K562 (cell line): ENCODE data around the gene SERPIND1. TPM values are rescaled to one million over a fixed set of nuclear protein-coding genes. Genes with fewer than 3 reads are reported as not detected.

ENCODE experiments used
- ARID2 ChIP-seq: fragments of 450-650 bp; IDR thresholded peaks from 2 replicates; pipeline ENCODE4 v1.6.1; 2017; ENCODE audit warnings: antibody characterized with exemption, mild to moderate bottlenecking
- COPS2 ChIP-seq: fragments of 450-650 bp; conservative IDR thresholded peaks from 2 replicates; pipeline ENCODE4 v1.6.1; 2016; ENCODE audit warnings: mild to moderate bottlenecking, moderate library complexity
- CXXC5 ChIP-seq: fragments of 250-450 bp; sonication (Bioruptor Pico); IDR thresholded peaks from 2 replicates; pipeline ENCODE4 v1.8.0; 2022; ENCODE audit warnings: inconsistent platforms, mild to moderate bottlenecking, moderate library complexity
- E4F1 ChIP-seq: fragments of 250-450 bp; sonication (Bioruptor Pico); IDR thresholded peaks from 2 replicates; pipeline ENCODE4 v1.5.0; 2021; ENCODE audit warnings: mild to moderate bottlenecking, borderline replicate concordance
- FOXK1 ChIP-seq: sonication (generic); formaldehyde crosslinking; IDR thresholded peaks from 2 replicates; pipeline ENCODE4 v1.8.0; 2022; ENCODE audit warnings: missing genetic modification reagents, mild to moderate bottlenecking, borderline replicate concordance
- FOXP4 ChIP-seq: sonication (generic); formaldehyde crosslinking; IDR thresholded peaks from 2 replicates; pipeline ENCODE4 v1.8.0; 2022; ENCODE audit warnings: mild to moderate bottlenecking, missing genetic modification reagents, borderline replicate concordance
- HMG20B ChIP-seq: fragments of 250-450 bp; sonication (Bioruptor Pico); IDR thresholded peaks from 2 replicates; pipeline ENCODE4 v1.5.0; 2021; ENCODE audit warnings: mild to moderate bottlenecking
- HNRNPL ChIP-seq: fragments of 200-400 bp; formaldehyde crosslinking; IDR thresholded peaks from 2 replicates; pipeline ENCODE4 v1.6.1; 2017; ENCODE audit warnings: low read depth, mild to moderate bottlenecking, low read length
- L3MBTL2 ChIP-seq: fragments of 450-650 bp; IDR thresholded peaks from 2 replicates; pipeline ENCODE4 v1.6.1; 2016; ENCODE audit warnings: mild to moderate bottlenecking, moderate library complexity
- MYBL2 ChIP-seq, 2 experiments: fragments of 450-650 bp in 1 of 2; sonication (generic) in 1 of 2; formaldehyde crosslinking in 1 of 2; IDR thresholded peaks; 2 replicates each; pipeline versions ENCODE4 v1.6.1 to v1.8.1; 2017 to 2022; ENCODE audit warnings: borderline replicate concordance in 1 of 2, inconsistent platforms in 1 of 2, low read depth in 1 of 2, mild to moderate bottlenecking in 1 of 2, missing genetic modification reagents in 1 of 2, moderate library complexity in 1 of 2
- RHOXF2B ChIP-seq: fragments of 250-450 bp; sonication (Bioruptor Pico); conservative IDR thresholded peaks from 2 replicates; pipeline ENCODE4 v1.5.1; 2021
- RNF2 ChIP-seq: sonication (generic); IDR thresholded peaks from 2 replicates; pipeline ENCODE4 v1.6.1; 2016
- SMC3 ChIP-seq: conservative IDR thresholded peaks from 2 replicates; pipeline ENCODE4 v1.6.1; 2011; ENCODE audit warnings: low read depth, low read length, improper control_type of control experiment; ENCODE audit not compliant: insufficient read depth
- SPI1 ChIP-seq: IDR thresholded peaks from 2 replicates; pipeline ENCODE4 v1.6.1; 2011; ENCODE audit warnings: low read depth, low read length, control low read depth, borderline replicate concordance
- SREBF1 ChIP-seq: fragments of 150-350 bp; IDR thresholded peaks from 2 replicates; pipeline ENCODE4 v1.6.1; 2014; ENCODE audit warnings: antibody characterized with exemption, low read depth, low read length, borderline replicate concordance
- STAG1 ChIP-seq: sonication (generic); formaldehyde crosslinking; IDR thresholded peaks from 2 replicates; pipeline ENCODE4 v1.5.0; 2020; ENCODE audit warnings: missing genetic modification reagents, borderline replicate concordance
- TCF7 ChIP-seq: sonication (generic); IDR thresholded peaks from 2 replicates; pipeline ENCODE4 v1.6.1; 2016; ENCODE audit warnings: antibody characterized with exemption, borderline replicate concordance
- USF2 ChIP-seq: sonication (generic); formaldehyde crosslinking; IDR thresholded peaks from 2 replicates; pipeline ENCODE4 v1.5.0; 2020; ENCODE audit warnings: missing genetic modification reagents
- WHSC1 ChIP-seq: IDR thresholded peaks from one replicate; pipeline ENCODE4 v1.6.1; 2012; ENCODE audit warnings: low read length, control low read depth, inconsistent platforms
- ZNF239 ChIP-seq: fragments of 250-450 bp; sonication (Bioruptor Pico); IDR thresholded peaks from 2 replicates; pipeline ENCODE4 v1.4.0; 2020; ENCODE audit warnings: mild to moderate bottlenecking
- ZNF24 ChIP-seq: fragments of 450-650 bp; IDR thresholded peaks from 2 replicates; pipeline ENCODE4 v1.6.1; 2016
- polyA plus RNA-seq, 8 experiments: library from polyadenylated mRNA; depleted of rRNA in 4 of 8; stranded (reverse) in 5 of 8; unstranded in 3 of 8; fragments of >200 nt; fragmentation: Nextera tagmentation in 2 of 8; fragmentation: Illumina TruSeq in 1 of 8; extraction: Ambion mirVana in 2 of 8; extraction: Trizol in 1 of 8; gene quantifications; 2 replicates each; pipeline versions ENCODE4 v1.2.1 to v1.2.3, GENCODE V29; 2011 to 2014; ENCODE audit warnings: inconsistent platforms in 1 of 8, missing spikeins in 1 of 8
- total RNA-seq, 7 experiments: library from RNA; depleted of rRNA in 6 of 7; stranded (reverse); fragments of >200 nt in 6 of 7; fragmentation: Illumina TruSeq in 2 of 7; extraction: Trizol in 2 of 7; gene quantifications; 2 replicates each; pipeline versions ENCODE4 v1.2.1 to v1.2.3, GENCODE V29; 2011 to 2021; ENCODE audit warnings: low replicate concordance in 1 of 7
- TF ChIP-seq, protein P1 (sequence below): sonication (generic); formaldehyde crosslinking; IDR thresholded peaks from 2 replicates; pipeline ENCODE4 v1.8.1; 2022; ENCODE audit warnings: missing genetic modification reagents

Gene SERPIND1
- total and polyA plus RNA-seq, 9 of the 15 experiments (the other 6 are each of a cell fraction or from before 2014, with no cell fraction given) = 0.04 to 0.11 (median 0.09) TPM; not detected in 6

GRCh38 chr22:20738394-20739089, 35.4 kb upstream of the SERPIND1 start (continued):
- TF ChIP-seq E4F1 (CRISPR knock-in tag) = no peak
- no peak for TF ChIP-seq ZNF239 (CRISPR knock-in tag)
- TF ChIP-seq TCF7 = no peak
- no peak for TF ChIP-seq MYBL2 (IDR thresholded peaks at IDR 0.05; ENCODE audit: low read depth)
- TF ChIP-seq MYBL2 (CRISPR knock-in tag; IDR thresholded peaks at IDR 0.05; ENCODE audit: borderline replicate concordance) = 0 out of 2 replicates have a peak, but pooled peaks have one; percentile 23
- no peak for TF ChIP-seq SREBF1
- 0 out of 2 replicates have a peak, but pooled peaks have one; percentile 11 for TF ChIP-seq SMC3
- TF ChIP-seq HNRNPL = no peak
- peak; percentile 41; the same call in 1 of the 2 replicates for TF ChIP-seq USF2
- no peak for TF ChIP-seq L3MBTL2
- peak; percentile 91; the same call in 1 of the 2 replicates for TF ChIP-seq SPI1
- no peak for TF ChIP-seq CXXC5 (CRISPR knock-in tag)
- TF ChIP-seq RHOXF2B (CRISPR knock-in tag) = no peak
- TF ChIP-seq FOXK1 (CRISPR knock-in tag) = peak; percentile 75; the same call in 1 of the 2 replicates
- no peak for TF ChIP-seq ZNF24
- TF ChIP-seq COPS2 = no peak
- TF ChIP-seq ARID2 = no peak
- TF ChIP-seq, protein P1, sequence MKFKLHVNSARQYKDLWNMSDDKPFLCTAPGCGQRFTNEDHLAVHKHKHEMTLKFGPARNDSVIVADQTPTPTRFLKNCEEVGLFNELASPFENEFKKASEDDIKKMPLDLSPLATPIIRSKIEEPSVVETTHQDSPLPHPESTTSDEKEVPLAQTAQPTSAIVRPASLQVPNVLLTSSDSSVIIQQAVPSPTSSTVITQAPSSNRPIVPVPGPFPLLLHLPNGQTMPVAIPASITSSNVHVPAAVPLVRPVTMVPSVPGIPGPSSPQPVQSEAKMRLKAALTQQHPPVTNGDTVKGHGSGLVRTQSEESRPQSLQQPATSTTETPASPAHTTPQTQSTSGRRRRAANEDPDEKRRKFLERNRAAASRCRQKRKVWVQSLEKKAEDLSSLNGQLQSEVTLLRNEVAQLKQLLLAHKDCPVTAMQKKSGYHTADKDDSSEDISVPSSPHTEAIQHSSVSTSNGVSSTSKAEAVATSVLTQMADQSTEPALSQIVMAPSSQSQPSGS (CRISPR knock-in tag) = 0 out of 2 replicates have a peak, but pooled peaks have one; percentile 15
- TF ChIP-seq FOXP4 = 0 out of 2 replicates have a peak, but pooled peaks have one; percentile 56
- TF ChIP-seq STAG1 (CRISPR knock-in tag) = 0 out of 2 replicates have a peak, but pooled peaks have one; percentile 41
- no peak for TF ChIP-seq HMG20B
- no peak for TF ChIP-seq RNF2
- TF ChIP-seq WHSC1 = no peak
